Measurements from ENCODE around the gene CPHXL2.

GRCh38 chr16:75614066-75614897 lies 62.5 kb downstream of the CPHXL2 start:
- TF ChIP-seq CTCF (conservative IDR thresholded peaks at IDR 0.05; ENCODE audit: low read depth, low read length) = no peak
- TF ChIP-seq EZH2 (IDR thresholded peaks at IDR 0.05; ENCODE audit: low read length, unreplicated experiment) = no peak
